ENCODE results near the gene CXorf58. TPM values are rescaled to one million over a fixed set of nuclear protein-coding genes. Genes with fewer than 3 reads are reported as not detected.

CXorf58 gene
- total and polyA plus RNA-seq, 2 of the 13 experiments (the other 11 are each of a cell fraction or from before 2014, with no cell fraction given) = not detected

- intact Hi-C loops (cut with micrococcal nuclease; ENCODE audit: unreplicated experiment) = no loop called here
- Histone ChIP-seq H2AFZ (ENCODE audit: low read length) (no peak overlapping the region), H3K9ac (ENCODE audit: insufficient read depth, low read depth, low read length) (no peak overlapping the region), H3K9me3 (ENCODE audit: low read length) (no peaks in the 10 kb centered on the region), H3K4me2 (ENCODE audit: low read depth, low read length) (no peak overlapping the region), H3K79me2 (ENCODE audit: insufficient read depth, low read length) (no peaks in the 10 kb centered on the region), H3K36me3 (replicated peaks in 1 of 2; ENCODE audit: control insufficient read depth in 1 of 2, insufficient read depth in 2 of 2, low read length in 2 of 2) (no peaks in the 10 kb centered on the region), H3K4me1 (ENCODE audit: insufficient read depth, low read length) (0 out of 2 replicates have a peak, but pooled peaks cover 7% of the 10 kb centered on the region), H3K4me3 (replicated peaks in 1 of 3; ENCODE audit: insufficient read depth in 1 of 3, low read depth in 2 of 3, low read length in 3 of 3) (no peak overlapping the region), H3K27me3 (ENCODE audit: control insufficient read depth in 1 of 2, insufficient read depth in 2 of 2, low read length in 2 of 2) (no peaks in the 10 kb centered on the region), H3K27ac (ENCODE audit: extremely low read length, insufficient read depth, low read length) (no peak overlapping the region), H4K20me1 (ENCODE audit: insufficient read depth, low read length) (no peaks in the 10 kb centered on the region)
- TF ChIP-seq ZNF570 (CRISPR knock-in tag; IDR thresholded peaks at IDR 0.05; ENCODE audit: borderline replicate concordance) = no peak
- TF ChIP-seq SIX4 (CRISPR knock-in tag; IDR thresholded peaks at IDR 0.05) = no peak
- no peak for FAIRE-seq
- POLR2A ChIA-PET = no interaction called here
- DNase-seq (ENCODE audit: low spot score) = no peak
- in situ Hi-C loops (cut with HindIII; ENCODE audit: extremely low pct_ligation_motif_present, low pct_unique_long_range_greater_than_20kb) = no loop called here
- CTCF ChIA-PET (ENCODE audit: low intra/inter-chr PET ratio, low total read pairs) = no interaction called here
- no peak for ATAC-seq
- 100% methylated on average over 1 of the region's 5 CpGs for WGBS (ENCODE audit: low lambda C conversion rate)
- BruUV-seq (replicated peaks) = no TSS peak
Measured at GRCh38 chrX:23864742-23865326, 43.0 kb upstream of the CXorf58 start.

- Histone ChIP-seq H4K20me1 (ENCODE audit: insufficient read depth, low read length) (no peaks in the 10 kb centered on the region), H3K9ac (ENCODE audit: insufficient read depth, low read depth, low read length) (no peak overlapping the region), H3K27me3 (ENCODE audit: control insufficient read depth in 1 of 2, insufficient read depth in 2 of 2, low read length in 2 of 2) (no peaks in the 10 kb centered on the region), H2AFZ (ENCODE audit: low read length) (no peak overlapping the region), H3K4me2 (ENCODE audit: low read depth, low read length) (no peak overlapping the region), H3K4me1 (ENCODE audit: insufficient read depth, low read length) (peaks cover 21% of the 10 kb centered on the region), H3K27ac (ENCODE audit: extremely low read length, insufficient read depth, low read length) (no peak overlapping the region), H3K36me3 (replicated peaks in 1 of 2; ENCODE audit: control insufficient read depth in 1 of 2, insufficient read depth in 2 of 2, low read length in 2 of 2) (no peaks in the 10 kb centered on the region), H3K79me2 (ENCODE audit: insufficient read depth, low read length) (no peaks in the 10 kb centered on the region), H3K9me3 (ENCODE audit: low read length) (no peaks in the 10 kb centered on the region), H3K4me3 (replicated peaks in 1 of 3; ENCODE audit: insufficient read depth in 1 of 3, low read depth in 2 of 3, low read length in 3 of 3) (no peak overlapping the region)
- in situ Hi-C loops (cut with HindIII; ENCODE audit: extremely low pct_ligation_motif_present, low pct_unique_long_range_greater_than_20kb) = no loop called here
- DNase-seq (ENCODE audit: low spot score) = no peak
- no peak for ATAC-seq
- CTCF ChIA-PET (ENCODE audit: low intra/inter-chr PET ratio, low total read pairs) = no interaction called here
- BruUV-seq (replicated peaks) = no TSS peak
- POLR2A ChIA-PET = interaction anchor here (0.8 kb wide), 1 partner anchor 87 kb away, joined by 3 read pairs; the partner anchor contains the start of gene SAT1
- WGBS (ENCODE audit: low lambda C conversion rate) = 100% methylated on average over 2 of the region's 2 CpGs
- no peak for FAIRE-seq
- intact Hi-C loops (cut with micrococcal nuclease; ENCODE audit: unreplicated experiment) = no loop called here
- TF ChIP-seq MTF1 (CRISPR knock-in tag; IDR thresholded peaks at IDR 0.05) = no peak
- no peak for TF ChIP-seq MED1 (CRISPR knock-in tag; IDR thresholded peaks at IDR 0.05)
- TF ChIP-seq ZNF207 (IDR thresholded peaks at IDR 0.05; ENCODE audit: borderline replicate concordance) = no peak
- TF ChIP-seq CHCHD3 (CRISPR knock-in tag; IDR thresholded peaks at IDR 0.05) = no peak
- TF ChIP-seq MLX (CRISPR knock-in tag; IDR thresholded peaks at IDR 0.05) = no peak
- no peak for TF ChIP-seq ZSCAN30 (CRISPR knock-in tag; IDR thresholded peaks at IDR 0.05)
- TF ChIP-seq ZNF672 (CRISPR knock-in tag; IDR thresholded peaks at IDR 0.05) = no peak
- TF ChIP-seq JUN (CRISPR knock-in tag; IDR thresholded peaks at IDR 0.05) = no peak
- TF ChIP-seq ZNF747 (CRISPR knock-in tag; IDR thresholded peaks at IDR 0.05; ENCODE audit: borderline replicate concordance) = no peak
- TF ChIP-seq NR2C2 (CRISPR knock-in tag; IDR thresholded peaks at IDR 0.05; ENCODE audit: borderline replicate concordance) = no peak
- TF ChIP-seq FOSL1 (CRISPR knock-in tag; IDR thresholded peaks at IDR 0.05; ENCODE audit: borderline replicate concordance) = no peak
- TF ChIP-seq POLR2G (IDR thresholded peaks at IDR 0.05; ENCODE audit: low read depth, low read length) = no peak
- no peak for TF ChIP-seq ATF1 (CRISPR knock-in tag; IDR thresholded peaks at IDR 0.05)
- no peak for TF ChIP-seq KDM3A (CRISPR knock-in tag; IDR thresholded peaks at IDR 0.05; ENCODE audit: low read depth)
- no peak for TF ChIP-seq GABPB1 (CRISPR knock-in tag; IDR thresholded peaks at IDR 0.05)
- TF ChIP-seq HIVEP1 (CRISPR knock-in tag; IDR thresholded peaks at IDR 0.05) = no peak
Measured at GRCh38 chrX:23870041-23870440, 37.8 kb upstream of the CXorf58 start.
